Measurements from ENCODE around the gene TMC1. TPM values are rescaled to one million over a fixed set of nuclear protein-coding genes. Genes with fewer than 3 reads are reported as not detected.

TMC1 gene
- total and polyA plus RNA-seq, 8 donors, result 0.33 to 0.73 TPM; not detected in 6

DNA sequence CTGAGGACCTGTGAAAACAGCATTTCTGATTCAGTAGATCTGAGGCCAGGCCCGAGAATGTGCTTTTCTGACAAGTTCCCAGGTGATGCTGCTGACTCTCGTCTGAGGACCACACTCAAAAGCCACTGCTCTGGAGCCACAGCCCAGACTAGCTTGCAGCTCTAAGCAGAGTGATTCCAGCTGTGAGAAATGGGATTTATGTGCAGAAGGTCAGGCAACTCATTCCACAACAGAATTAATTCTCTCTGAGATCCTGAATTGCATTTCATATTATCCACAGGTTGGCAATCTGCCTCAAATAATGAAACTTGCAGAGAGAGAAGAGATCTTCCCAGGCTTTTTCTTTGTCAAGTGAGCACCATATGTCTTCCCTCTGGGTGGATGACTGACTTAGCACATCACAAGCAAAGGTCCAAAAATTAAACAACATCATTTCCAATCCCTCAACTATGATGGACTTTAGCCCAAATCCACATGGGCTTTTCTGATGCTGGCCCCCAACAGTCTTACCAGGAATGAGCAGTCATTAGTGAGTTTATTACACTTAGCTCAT lies 291.2 kb downstream of the TMC1 start:
- H3K27me3 ChIP-seq, result no peaks in the 10 kb centered on the region
- no peak overlapping the region for H3K27ac ChIP-seq
- 52 to 87% (median 74%) methylated on average over 2 of the region's 2 CpGs for WGBS, 5 donors
- DNase-seq, result peak in 1 of 2 donors; percentile 74
- no peak overlapping the region for H3K4me3 ChIP-seq
- intact Hi-C loops (cut with DNase I; ENCODE audit: low total_unique reads), result no loop called here
- H3K4me1 ChIP-seq, result no peaks in the 10 kb centered on the region
- H3K36me3 ChIP-seq, result no peaks in the 10 kb centered on the region
- TF ChIP-seq POLR2AphosphoS5 (IDR thresholded peaks at IDR 0.05), result no peak
- no peak for TF ChIP-seq EP300 (IDR thresholded peaks at IDR 0.05)
- TF ChIP-seq, protein P1, sequence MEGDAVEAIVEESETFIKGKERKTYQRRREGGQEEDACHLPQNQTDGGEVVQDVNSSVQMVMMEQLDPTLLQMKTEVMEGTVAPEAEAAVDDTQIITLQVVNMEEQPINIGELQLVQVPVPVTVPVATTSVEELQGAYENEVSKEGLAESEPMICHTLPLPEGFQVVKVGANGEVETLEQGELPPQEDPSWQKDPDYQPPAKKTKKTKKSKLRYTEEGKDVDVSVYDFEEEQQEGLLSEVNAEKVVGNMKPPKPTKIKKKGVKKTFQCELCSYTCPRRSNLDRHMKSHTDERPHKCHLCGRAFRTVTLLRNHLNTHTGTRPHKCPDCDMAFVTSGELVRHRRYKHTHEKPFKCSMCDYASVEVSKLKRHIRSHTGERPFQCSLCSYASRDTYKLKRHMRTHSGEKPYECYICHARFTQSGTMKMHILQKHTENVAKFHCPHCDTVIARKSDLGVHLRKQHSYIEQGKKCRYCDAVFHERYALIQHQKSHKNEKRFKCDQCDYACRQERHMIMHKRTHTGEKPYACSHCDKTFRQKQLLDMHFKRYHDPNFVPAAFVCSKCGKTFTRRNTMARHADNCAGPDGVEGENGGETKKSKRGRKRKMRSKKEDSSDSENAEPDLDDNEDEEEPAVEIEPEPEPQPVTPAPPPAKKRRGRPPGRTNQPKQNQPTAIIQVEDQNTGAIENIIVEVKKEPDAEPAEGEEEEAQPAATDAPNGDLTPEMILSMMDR (IDR thresholded peaks at IDR 0.05), result no peak
- no peaks in the 10 kb centered on the region for H3K9me3 ChIP-seq

DNA sequence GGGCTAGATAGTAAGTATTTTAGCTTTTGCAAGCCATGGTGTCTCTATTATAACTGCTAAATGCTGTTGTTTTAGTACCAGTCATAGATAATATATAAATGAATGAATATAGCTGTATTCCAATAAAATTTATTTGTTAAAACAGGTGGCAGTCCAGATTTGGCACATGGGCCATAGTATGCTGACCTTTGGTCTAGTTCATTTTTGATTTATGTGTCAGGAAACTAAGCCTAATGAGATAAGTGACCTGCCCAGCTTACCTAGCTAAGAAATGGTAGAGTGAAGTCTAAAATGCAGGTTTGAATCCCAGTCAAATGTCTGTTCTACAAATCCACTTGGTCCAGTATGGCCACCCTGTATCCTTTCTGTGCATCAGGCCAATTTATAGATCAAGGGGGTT lies 292.1 kb downstream of the TMC1 start:
- Histone ChIP-seq H3K4me1 (no peaks in the 10 kb centered on the region), H3K4me3 (no peak overlapping the region), H3K9me3 (no peaks in the 10 kb centered on the region), H3K27ac (no peak overlapping the region), H3K27me3 (no peaks in the 10 kb centered on the region), H3K36me3 (no peaks in the 10 kb centered on the region)
- TF ChIP-seq POLR2A (IDR thresholded peaks at IDR 0.05), result no peak
- TF ChIP-seq, protein P1 (IDR thresholded peaks at IDR 0.05), result no peak
- TF ChIP-seq POLR2AphosphoS5 (IDR thresholded peaks at IDR 0.05), result no peak
- no peak for TF ChIP-seq EP300 (IDR thresholded peaks at IDR 0.05)
- no peak for DNase-seq
- intact Hi-C loops (cut with DNase I; ENCODE audit: low total_unique reads), result no loop called here

DNA sequence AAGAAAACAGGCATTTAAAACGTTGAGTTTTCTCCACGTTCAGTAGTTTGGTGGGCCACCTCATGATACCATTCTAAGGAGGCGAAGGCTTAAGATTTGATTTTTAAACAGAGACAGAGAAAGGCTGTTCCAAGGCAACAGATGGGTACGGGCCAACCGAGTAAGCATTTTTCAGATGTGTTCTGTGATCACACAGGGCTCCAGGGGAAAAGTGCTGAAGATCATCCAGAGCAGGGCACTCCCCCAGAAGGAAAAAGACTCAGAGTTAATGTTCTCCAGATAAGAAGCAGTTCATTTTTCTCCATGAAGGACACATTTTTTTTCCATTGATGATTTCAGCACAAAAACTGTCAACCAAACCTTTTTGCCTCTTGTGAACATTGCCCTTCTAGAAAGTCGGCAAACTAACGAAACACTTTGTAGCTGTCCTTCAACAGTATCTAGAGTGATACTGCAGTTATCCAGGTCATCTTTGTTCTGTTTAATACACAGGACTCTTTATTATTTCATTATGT lies 292.7 kb downstream of the TMC1 start:
- 80 to 90% (median 87%) methylated on average over 7 of the region's 7 CpGs for WGBS, 5 donors
- Histone ChIP-seq H3K4me3 (no peak overlapping the region), H3K9me3 (no peaks in the 10 kb centered on the region), H3K27ac (no peak overlapping the region), H3K4me1 (no peaks in the 10 kb centered on the region), H3K36me3 (no peaks in the 10 kb centered on the region), H3K27me3 (no peaks in the 10 kb centered on the region)
- no peak for TF ChIP-seq POLR2A (IDR thresholded peaks at IDR 0.05)
- TF ChIP-seq POLR2AphosphoS5 (IDR thresholded peaks at IDR 0.05), result no peak
- TF ChIP-seq EP300 (IDR thresholded peaks at IDR 0.05), result no peak
- TF ChIP-seq, protein P1 (IDR thresholded peaks at IDR 0.05), result no peak
- no peak for DNase-seq
- intact Hi-C loops (cut with DNase I; ENCODE audit: low total_unique reads), result no loop called here

DNA sequence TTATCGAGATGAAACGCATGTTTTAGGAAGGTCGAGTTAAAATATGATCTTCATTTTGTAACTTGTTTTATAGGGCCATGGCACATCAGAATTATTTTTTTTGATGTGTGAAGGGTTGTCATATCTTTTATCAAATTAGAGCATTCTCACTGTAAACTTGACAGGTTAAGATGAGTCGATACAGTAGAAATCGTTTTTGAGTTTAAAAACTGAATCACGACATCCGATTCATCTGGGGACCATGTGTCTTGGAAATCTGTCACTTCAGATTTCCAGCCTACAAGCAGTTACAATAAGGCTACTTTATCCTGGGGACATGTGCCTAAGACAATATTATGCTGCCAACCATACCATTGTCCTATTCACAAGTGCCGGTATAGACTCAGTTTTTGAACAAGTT lies 295.3 kb downstream of the TMC1 start:
- Histone ChIP-seq H3K9me3 (no peaks in the 10 kb centered on the region), H3K27me3 (no peaks in the 10 kb centered on the region), H3K36me3 (no peaks in the 10 kb centered on the region), H3K4me3 (no peak overlapping the region), H3K4me1 (no peaks in the 10 kb centered on the region), H3K27ac (no peak overlapping the region)
- DNase-seq, result no peak
- intact Hi-C loops (cut with DNase I; ENCODE audit: low total_unique reads), result no loop called here
- TF ChIP-seq EP300 (IDR thresholded peaks at IDR 0.05) (no peak), POLR2AphosphoS5 (IDR thresholded peaks at IDR 0.05) (no peak), POLR2A (IDR thresholded peaks at IDR 0.05) (no peak)
- TF ChIP-seq, protein P1 (IDR thresholded peaks at IDR 0.05), result no peak
- 92 to 97% (median 95%) methylated on average over 8 of the region's 8 CpGs for WGBS, 5 donors

All from stomach (tissue), 9 donors.